GM12801 (cell line): ENCODE data around the gene CARHSP1.

Experiments
- CTCF ChIP-seq: IDR thresholded peaks from one replicate; pipeline ENCODE4 v1.5.1; 2011; ENCODE audit warnings: control low read depth; ENCODE audit not compliant: insufficient read length; ENCODE audit errors: extremely low read depth

The CARHSP1 gene

GRCh38 chr16:8822403-8822802, 46.4 kb downstream of the CARHSP1 start:
- no peak for TF ChIP-seq CTCF

GRCh38 chr16:8819411-8820034, 49.3 kb downstream of the CARHSP1 start:
- no peak for TF ChIP-seq CTCF

- no peak for TF ChIP-seq CTCF
Observed at GRCh38 chr16:8818504-8819270, 50.1 kb downstream of the CARHSP1 start.

- TF ChIP-seq CTCF: no peak
Observed at GRCh38 chr16:8816967-8817655, 51.7 kb downstream of the CARHSP1 start.

- no peak for TF ChIP-seq CTCF
Observed at GRCh38 chr16:8814095-8814806, 54.6 kb downstream of the CARHSP1 start.

GRCh38 chr16:8812162-8812843, 56.5 kb downstream of the CARHSP1 start:
- no peak for TF ChIP-seq CTCF
